HepG2 (cell line): Measurements from ENCODE around the gene MYO7A. TPM values are rescaled to one million over a fixed set of nuclear protein-coding genes. Genes with fewer than 3 reads are reported as not detected.

ENCODE experiments used
- ATAC-seq: fragments of 200-7000 bp; cut with Tn5 transposase; 3 replicates; pipeline ENCODE4 v1.9.1; 2020; ENCODE audit warnings: mild to moderate bottlenecking, moderate library complexity
- BruUV-seq: library from RNA; stranded (reverse); fragments of 400-500 nt; replicated peaks from 2 replicates; lab custom pipeline; 2021; lab: Mats Ljungman, UMichigan
- CTCF ChIA-PET: fragments of 300-600 bp; formaldehyde crosslinking; extraction: SDS; loops from one replicate; lab custom pipeline; 2021; ENCODE audit warnings: low total read pairs, inconsistent platforms, low intra/inter-chr PET ratio; lab: Yijun Ruan, JAX
- POLR2A ChIA-PET: fragments of 350-600 bp; sonication (Branson Sonifier 250); formaldehyde crosslinking; loops from one replicate; lab custom pipeline; 2020; ENCODE audit warnings: antibody characterized with exemption, inconsistent platforms; lab: Yijun Ruan, JAX
- DNase-seq: peaks from one replicate; pipeline ENCODE4 v3.0.0-alpha.2; 2015; ENCODE audit warnings: low spot score
- FAIRE-seq: peaks from 3 replicates; lab custom pipeline; 2011; peaks lifted over from hg19 to GRCh38; lab: Jason Lieb, UNC
- H2AFZ ChIP-seq: one replicate; pipeline ENCODE4 v1.6.1; 2011; ENCODE audit warnings: low read length, inconsistent platforms
- H3K27ac ChIP-seq: fragments of 300-600 bp; 3 replicates; pipeline ENCODE4 v1.8.0; 2011; ENCODE audit warnings: mixed run types, mild to moderate bottlenecking, mixed read lengths, low read length, inconsistent platforms; ENCODE audit not compliant: insufficient read depth; ENCODE audit errors: extremely low read length
- H3K27me3 ChIP-seq, 2 experiments: fragments of 200-600 bp in 1 of 2; 2 replicates in 1 of 2; 3 replicates in 1 of 2; pipeline versions ENCODE4 v1.6.0 to v1.8.0; 2011; ENCODE audit warnings: low read length in 2 of 2, mild to moderate bottlenecking in 2 of 2, moderate library complexity in 2 of 2, inconsistent platforms in 1 of 2; ENCODE audit not compliant: insufficient read depth in 2 of 2, control insufficient read depth in 1 of 2
- H3K36me3 ChIP-seq, 2 experiments: fragments of 200-600 bp in 1 of 2; replicated peaks in 1 of 2; 2 replicates in 1 of 2; 3 replicates in 1 of 2; pipeline versions ENCODE4 v1.5.1 to v1.8.0; 2011; ENCODE audit warnings: low read length in 2 of 2, inconsistent platforms in 1 of 2; ENCODE audit not compliant: insufficient read depth in 2 of 2, control insufficient read depth in 1 of 2
- H3K4me1 ChIP-seq: 2 replicates; pipeline ENCODE4 v1.5.1; 2012; ENCODE audit warnings: low read length, inconsistent platforms; ENCODE audit not compliant: insufficient read depth
- H3K4me2 ChIP-seq: 2 replicates; pipeline ENCODE4 v1.6.0; 2011; ENCODE audit warnings: low read depth, low read length, inconsistent platforms
- H3K4me3 ChIP-seq, 3 experiments: fragments of 200-600 bp in 1 of 3; sonication (generic), shearing (Covaris generic) in 1 of 3; replicated peaks in 1 of 3; 2 replicates each; pipeline ENCODE4 v1.5.1; 2011 to 2016; ENCODE audit warnings: low read length in 3 of 3, inconsistent platforms in 2 of 3, low read depth in 2 of 3, mild to moderate bottlenecking in 2 of 3, control low read depth in 1 of 3, mixed read lengths in 1 of 3; ENCODE audit not compliant: insufficient read depth in 1 of 3
- H3K79me2 ChIP-seq: one replicate; pipeline ENCODE4 v1.6.1; 2011; ENCODE audit warnings: low read length, inconsistent platforms; ENCODE audit not compliant: insufficient read depth
- H3K9ac ChIP-seq: 2 replicates; pipeline ENCODE4 v1.6.0; 2011; ENCODE audit warnings: mild to moderate bottlenecking, low read depth, low read length, inconsistent platforms; ENCODE audit not compliant: insufficient read depth
- H3K9me3 ChIP-seq: 2 replicates; pipeline ENCODE4 v1.5.1; 2012; ENCODE audit warnings: mild to moderate bottlenecking, low read length
- H4K20me1 ChIP-seq: 2 replicates; pipeline ENCODE4 v1.6.0; 2011; ENCODE audit warnings: inconsistent platforms, mild to moderate bottlenecking, low read length, moderate library complexity; ENCODE audit not compliant: insufficient read depth
- AGO2 ChIP-seq: fragments of 200-400 bp; formaldehyde crosslinking; optimal IDR thresholded peaks from 2 replicates; pipeline ENCODE3; 2017; ENCODE audit warnings: mild to moderate bottlenecking, low read depth, low read length, moderate library complexity
- CCDC6 ChIP-seq: sonication (generic); formaldehyde crosslinking; IDR thresholded peaks from 2 replicates; pipeline ENCODE4 v1.8.1; 2022; ENCODE audit warnings: mild to moderate bottlenecking, missing genetic modification reagents, moderate library complexity
- EHMT2 ChIP-seq: fragments of 200-600 bp; sonication (generic); IDR thresholded peaks from 2 replicates; pipeline ENCODE4 v1.7.0; 2017; ENCODE audit warnings: antibody characterized with exemption, low read depth, low read length, borderline replicate concordance
- FUBP1 ChIP-seq: sonication (generic); formaldehyde crosslinking; IDR thresholded peaks from 2 replicates; pipeline ENCODE4 v1.5.1; 2020; ENCODE audit warnings: missing genetic modification reagents, mild to moderate bottlenecking, borderline replicate concordance
- HCFC1 ChIP-seq: fragments of 150-350 bp; IDR thresholded peaks from 2 replicates; pipeline ENCODE4 v1.6.1; 2014; ENCODE audit warnings: low read depth, low read length
- HNF4A ChIP-seq: sonication (generic); formaldehyde crosslinking; IDR thresholded peaks from 2 replicates; pipeline ENCODE4 v1.4.0; 2020; ENCODE audit warnings: missing genetic modification reagents
- MLLT10 ChIP-seq: sonication (generic); formaldehyde crosslinking; IDR thresholded peaks from 2 replicates; pipeline ENCODE4 v1.4.0; 2020; ENCODE audit warnings: missing genetic modification reagents
- NR2F1 ChIP-seq, 2 experiments: fragments of 450-650 bp in 1 of 2; formaldehyde crosslinking in 1 of 2; IDR thresholded peaks; 2 replicates each; pipeline versions ENCODE4 v1.5.0 to v1.6.1; 2016 to 2020; ENCODE audit warnings: mild to moderate bottlenecking in 1 of 2, missing compliant biosample characterization in 1 of 2, missing genetic modification reagents in 1 of 2, moderate library complexity in 1 of 2
- PHF20 ChIP-seq: sonication (generic); formaldehyde crosslinking; IDR thresholded peaks from 2 replicates; pipeline ENCODE4 v1.5.0; 2020; ENCODE audit warnings: mild to moderate bottlenecking, missing genetic modification reagents
- POLR2AphosphoS5 ChIP-seq: IDR thresholded peaks from 2 replicates; pipeline ENCODE4 v1.6.1; 2012; ENCODE audit warnings: low read depth, low read length
- RBFOX2 ChIP-seq: fragments of 200-400 bp; formaldehyde crosslinking; IDR thresholded peaks from 2 replicates; pipeline ENCODE4 v1.6.1; 2017; ENCODE audit warnings: low read depth, mild to moderate bottlenecking, low read length
- RCOR2 ChIP-seq: IDR thresholded peaks from 2 replicates; pipeline ENCODE4 v1.6.1; 2016; ENCODE audit warnings: missing biosample characterization, missing genetic modification reagents
- SP4 ChIP-seq: sonication (generic); formaldehyde crosslinking; IDR thresholded peaks from 2 replicates; pipeline ENCODE4 v1.8.1; 2023; ENCODE audit warnings: mild to moderate bottlenecking, missing genetic modification reagents
- SRY ChIP-seq: sonication (generic); formaldehyde crosslinking; IDR thresholded peaks from 2 replicates; pipeline ENCODE4 v1.8.0; 2022; ENCODE audit warnings: mild to moderate bottlenecking, missing genetic modification reagents
- TAF1 ChIP-seq: sonication (generic); formaldehyde crosslinking; IDR thresholded peaks from 2 replicates; pipeline ENCODE4 v1.4.0; 2020; ENCODE audit warnings: missing genetic modification reagents
- ZNF17 ChIP-seq: sonication (generic); formaldehyde crosslinking; IDR thresholded peaks from 2 replicates; pipeline ENCODE4 v1.5.0; 2020; ENCODE audit warnings: mild to moderate bottlenecking, missing genetic modification reagents
- ZNF234 ChIP-seq: sonication (generic); formaldehyde crosslinking; conservative IDR thresholded peaks from 2 replicates; pipeline ENCODE4 v1.5.1; 2020; ENCODE audit warnings: mild to moderate bottlenecking, missing genetic modification reagents
- ZNF607 ChIP-seq: sonication (generic); formaldehyde crosslinking; IDR thresholded peaks from 2 replicates; pipeline ENCODE4 v1.5.1; 2020; ENCODE audit warnings: missing genetic modification reagents, mild to moderate bottlenecking, borderline replicate concordance
- ZNF644 ChIP-seq: IDR thresholded peaks from 2 replicates; pipeline ENCODE4 v1.6.1; 2016; ENCODE audit warnings: low read depth
- ZUFSP ChIP-seq: sonication (generic); formaldehyde crosslinking; IDR thresholded peaks from 2 replicates; pipeline ENCODE4 v1.9.0; 2021; ENCODE audit warnings: missing genetic modification reagents, mild to moderate bottlenecking, borderline replicate concordance
- WGBS: methylation state at CpG from one replicate; pipeline ENCODE4 v1.1.6; 2017; ENCODE audit warnings: low lambda C conversion rate; 5-methylcytosine and 5-hydroxymethylcytosine counted together
- in situ Hi-C: cut with HindIII; loops from 2 replicates; pipeline ENCODE4 v1.10.0; 2017; ENCODE audit warnings: low pct_unique_long_range_greater_than_20kb; ENCODE audit not compliant: extremely low pct_ligation_motif_present
- intact Hi-C: fragments of 100-400 bp; cut with micrococcal nuclease; formaldehyde crosslinking; loops from one replicate; pipeline ENCODE4 v1.10.0; 2022; ENCODE audit not compliant: unreplicated experiment
- polyA plus RNA-seq, 8 experiments: library from polyadenylated mRNA; depleted of rRNA in 3 of 8; stranded (reverse) in 7 of 8; unstranded in 1 of 8; fragments of >200 nt; fragmentation: Illumina TruSeq in 4 of 8; extraction: Trizol in 4 of 8; gene quantifications; 2 replicates each; pipeline versions ENCODE4 v1.2.1 to v1.2.3, GENCODE V29; 2011 to 2016; ENCODE audit warnings: low read depth in 4 of 8, missing spikeins in 1 of 8, mixed read lengths in 1 of 8; ENCODE audit not compliant: insufficient read depth in 1 of 8
- total RNA-seq, 5 experiments: library from RNA; depleted of rRNA; stranded (reverse); fragments of >200 nt; fragmentation: Illumina TruSeq; extraction: Trizol; gene quantifications; 2 replicates each; pipeline ENCODE4 v1.2.3, GENCODE V29; 2016; ENCODE audit warnings: low read depth in 1 of 5

MYO7A gene
- total and polyA plus RNA-seq, 2 of the 13 experiments (the other 11 are each of a cell fraction or from before 2014, with no cell fraction given) = 7.5 to 10.0 TPM

GRCh38 chr11:77183431-77183984 lies 55.5 kb downstream of the MYO7A start:
- Histone ChIP-seq H3K4me1 (peaks cover 10% of the 10 kb centered on the region), H4K20me1 (no peaks in the 10 kb centered on the region), H3K4me3 (no peak overlapping the region), H3K79me2 (no peaks in the 10 kb centered on the region), H3K9ac (no peak overlapping the region), H3K9me3 (no peaks in the 10 kb centered on the region), H3K27ac (no peak overlapping the region), H3K27me3 (no peaks in the 10 kb centered on the region), H2AFZ (no peak overlapping the region), H3K36me3 (no peaks in the 10 kb centered on the region; a peak in 1 of 5 replicates), H3K4me2 (no peak overlapping the region)
- DNase-seq (no peak), ATAC-seq (no peak), FAIRE-seq (no peak)
- ChIA-PET POLR2A (no interaction called here), CTCF (no interaction called here)
- TF ChIP-seq NR2F1 (CRISPR knock-in tag; IDR thresholded peaks at IDR 0.05) (no peak), EHMT2 (no peak), PHF20 (CRISPR knock-in tag) (no peak), ZNF234 (CRISPR knock-in tag) (no peak), ZNF607 (no peak), POLR2AphosphoS5 (no peak), AGO2 (no peak), TAF1 (CRISPR knock-in tag) (no peak), RBFOX2 (no peak), FUBP1 (no peak), HNF4A (no peak), ZNF644 (CRISPR knock-in tag) (no peak), ZUFSP (CRISPR knock-in tag) (no peak), SP4 (CRISPR knock-in tag) (no peak), HCFC1 (no peak), ZNF17 (CRISPR knock-in tag) (no peak), MLLT10 (no peak), CCDC6 (CRISPR knock-in tag) (no peak), SRY (CRISPR knock-in tag) (no peak), RCOR2 (CRISPR knock-in tag) (no peak)
- in situ Hi-C loops = no loop called here
- BruUV-seq = no TSS peak
- 87% methylated on average over 3 of the region's 4 CpGs for WGBS
- intact Hi-C loops = no loop called here
